Choroid plexus epithelial cell (primary cell): Measurements from ENCODE around the gene PHLDA1.
"Not testable (repeated sequence)": the region's sequence is repeated elsewhere in the genome, so short reads cannot be mapped to it uniquely, and the experiment has no call there.

Source experiments
- DNase-seq: peaks from one replicate; pipeline ENCODE4 v3.0.0-alpha.2; 2010; ENCODE audit warnings: low read depth
- H3K4me3 ChIP-seq: 2 replicates; pipeline ENCODE4 v1.5.1; 2011; ENCODE audit warnings: low read depth, mild to moderate bottlenecking, control low read depth, low read length, moderate library complexity
- CTCF ChIP-seq: conservative IDR thresholded peaks from 2 replicates; pipeline ENCODE4 v1.5.1; 2011; ENCODE audit warnings: low read depth, mild to moderate bottlenecking, control low read depth, inconsistent platforms, low read length, moderate library complexity

PHLDA1 gene

GRCh38 chr12:75996861-75997447 lies 34.6 kb downstream of the PHLDA1 start:
- no peak for TF ChIP-seq CTCF
- H3K4me3 ChIP-seq, result no peak overlapping the region
- no peak for DNase-seq

- H3K4me3 ChIP-seq, result no peak overlapping the region
- no peak for DNase-seq
- no peak for TF ChIP-seq CTCF
These were observed 35.9 kb downstream of the PHLDA1 start for GRCh38 chr12:75995691-75996090.

GRCh38 chr12:75994069-75994740 lies 37.4 kb downstream of the PHLDA1 start:
- H3K4me3 ChIP-seq, result no peak overlapping the region
- DNase-seq, result no peak
- no peak for TF ChIP-seq CTCF

- TF ChIP-seq CTCF, result no peak
- no peak for DNase-seq
- no peak overlapping the region for H3K4me3 ChIP-seq
These were observed 39.8 kb downstream of the PHLDA1 start for GRCh38 chr12:75991753-75992152.

- no peak for DNase-seq
- TF ChIP-seq CTCF, result no peak
- no peak overlapping the region for H3K4me3 ChIP-seq
These were observed 41.2 kb downstream of the PHLDA1 start for GRCh38 chr12:75990189-75990912.

GRCh38 chr12:75987709-75988108 lies 43.9 kb downstream of the PHLDA1 start:
- H3K4me3 ChIP-seq, DNase-seq: not testable (repeated sequence)

- no peak for TF ChIP-seq CTCF
- DNase-seq, result no peak
- no peak overlapping the region for H3K4me3 ChIP-seq
These were observed 45.4 kb downstream of the PHLDA1 start for GRCh38 chr12:75986001-75986746.
